ENCODE measurements around the gene ACSF3.
"Not testable (repeated sequence)": the region's sequence is repeated elsewhere in the genome, so short reads cannot be mapped to it uniquely, and the experiment has no call there.

Gene ACSF3

GRCh38 chr16:89073346-89074071 lies 20.1 kb upstream of the ACSF3 start:
- DNase-seq (ENCODE audit: low read depth) = no peak

- DNase-seq (ENCODE audit: low read depth) = not testable (repeated sequence)
Observed at GRCh38 chr16:89074072-89074674, 19.5 kb upstream of the ACSF3 start.

- no peak for DNase-seq (ENCODE audit: low read depth)
Observed at GRCh38 chr16:89074803-89075688, 18.6 kb upstream of the ACSF3 start.

- DNase-seq (ENCODE audit: low read depth) = no peak
Observed at GRCh38 chr16:89076159-89076558, 17.5 kb upstream of the ACSF3 start.

- no peak for DNase-seq (ENCODE audit: low read depth)
Observed at GRCh38 chr16:89077076-89077475, 16.6 kb upstream of the ACSF3 start.

- DNase-seq (ENCODE audit: low read depth) = no peak
Observed at GRCh38 chr16:89078172-89078571, 15.5 kb upstream of the ACSF3 start.

GRCh38 chr16:89079434-89079980 lies 14.1 kb upstream of the ACSF3 start:
- no peak for DNase-seq (ENCODE audit: low read depth)

- DNase-seq (ENCODE audit: low read depth) = no peak
Observed at GRCh38 chr16:89080196-89080853, 13.3 kb upstream of the ACSF3 start.

- no peak for DNase-seq (ENCODE audit: low read depth)
Observed at GRCh38 chr16:89081556-89081955, 12.1 kb upstream of the ACSF3 start.

- DNase-seq (ENCODE audit: low read depth) = no peak
Observed at GRCh38 chr16:89084411-89084810, 9.2 kb upstream of the ACSF3 start.

GRCh38 chr16:89084814-89085612 lies 8.6 kb upstream of the ACSF3 start:
- no peak for DNase-seq (ENCODE audit: low read depth)

GRCh38 chr16:89085755-89086154 lies 7.9 kb upstream of the ACSF3 start:
- DNase-seq (ENCODE audit: low read depth) = no peak

- DNase-seq (ENCODE audit: low read depth) = no peak
Observed at GRCh38 chr16:89087922-89088497, 5.6 kb upstream of the ACSF3 start.

- DNase-seq (ENCODE audit: low read depth) = no peak
Observed at GRCh38 chr16:89089120-89089519, 4.5 kb upstream of the ACSF3 start.

- DNase-seq (ENCODE audit: low read depth) = no peak
Observed at GRCh38 chr16:89090182-89090630, 3.4 kb upstream of the ACSF3 start.

- no peak for DNase-seq (ENCODE audit: low read depth)
Observed at GRCh38 chr16:89090669-89091426, 2.8 kb upstream of the ACSF3 start.

- DNase-seq (ENCODE audit: low read depth) = no peak
Observed at GRCh38 chr16:89092013-89092412, 1.6 kb upstream of the ACSF3 start.

- not testable (repeated sequence) for DNase-seq (ENCODE audit: low read depth)
Observed at GRCh38 chr16:89093252-89093601, 425 bp upstream of the ACSF3 start.

- DNase-seq (ENCODE audit: low read depth) = no peak
Observed at GRCh38 chr16:89094252-89094879, 714 bp downstream of the ACSF3 start.

GRCh38 chr16:89094880-89095258 lies 1.2 kb downstream of the ACSF3 start:
- no peak for DNase-seq (ENCODE audit: low read depth)
